A549 (cell line): ENCODE results near the gene FNDC4. TPM values are rescaled to one million over a fixed set of nuclear protein-coding genes. Genes with fewer than 3 reads are reported as not detected.

Experiments
- ATAC-seq, 2 experiments: fragments of 200-7000 bp in 1 of 2; fragments of >200 bp in 1 of 2; cut with Nextera tagmentation in 1 of 2; cut with Tn5 transposase in 1 of 2; 3 replicates each; pipeline versions ENCODE4 v1.8.0 to v1.9.1; 2018 to 2020; ENCODE audit warnings: mild to moderate bottlenecking in 1 of 2, moderate library complexity in 1 of 2
- CTCF ChIA-PET: fragments of 300-600 bp; sonication (Branson Sonifier 250); formaldehyde crosslinking; extraction: SDS; loops from one replicate; lab custom pipeline; 2021; ENCODE audit warnings: antibody characterized with exemption, inconsistent platforms; lab: Yijun Ruan, JAX
- POLR2A ChIA-PET: fragments of 350-600 bp; formaldehyde crosslinking; extraction: SDS; loops from one replicate; lab custom pipeline; 2021; ENCODE audit warnings: antibody characterized with exemption, inconsistent platforms; lab: Yijun Ruan, JAX
- DNase-seq, 2 experiments: peaks; one replicate each; pipeline versions ENCODE4 v3.0.0 to v3.0.0-alpha.2; 2011 to 2016; ENCODE audit warnings: low read depth in 1 of 2, low spot score in 1 of 2
- FAIRE-seq: peaks from 2 replicates; lab custom pipeline; 2011; peaks lifted over from hg19 to GRCh38; lab: Jason Lieb, UNC
- H3K27ac ChIP-seq, 2 experiments: fragments of >200 bp; sonication (Bioruptor Twin); formaldehyde crosslinking; 3 replicates each; pipeline ENCODE4 v1.5.1; 2016 to 2017
- H3K4me1 ChIP-seq: fragments of >200 bp; sonication (Bioruptor Twin); formaldehyde crosslinking; 3 replicates; pipeline ENCODE4 v1.6.1; 2016
- H3K4me2 ChIP-seq: fragments of >200 bp; sonication (Bioruptor Twin); formaldehyde crosslinking; 3 replicates; pipeline ENCODE4 v1.6.1; 2016
- H3K4me3 ChIP-seq: fragments of >200 bp; sonication (Bioruptor Twin); formaldehyde crosslinking; 3 replicates; pipeline ENCODE4 v1.5.1; 2016
- H3K9me3 ChIP-seq: fragments of >200 bp; sonication (Bioruptor Twin); formaldehyde crosslinking; 3 replicates; pipeline ENCODE4 v1.6.1; 2016
- CBX2 ChIP-seq: fragments of 200-600 bp; sonication (generic); IDR thresholded peaks from 2 replicates; pipeline ENCODE4 v1.6.1; 2016; ENCODE audit warnings: low read depth, mild to moderate bottlenecking, borderline replicate concordance
- EP300 ChIP-seq, 2 experiments: fragments of >200 bp; sonication (Bioruptor Twin); formaldehyde crosslinking; IDR thresholded peaks; 2 replicates in 1 of 2; 3 replicates in 1 of 2; pipeline ENCODE4 v1.6.1; 2016 to 2017
- ESRRA ChIP-seq: fragments of 150-350 bp; IDR thresholded peaks from 2 replicates; pipeline ENCODE4 v1.6.1; 2014; ENCODE audit warnings: mild to moderate bottlenecking, low read length, borderline replicate concordance
- FOXS1 ChIP-seq: fragments of 250-450 bp; sonication (Bioruptor Pico); IDR thresholded peaks from 2 replicates; pipeline ENCODE4 v1.5.0; 2020; ENCODE audit warnings: mild to moderate bottlenecking, moderate library complexity
- GATA3 ChIP-seq: IDR thresholded peaks from 2 replicates; pipeline ENCODE4 v1.6.1; 2012; ENCODE audit warnings: borderline replicate concordance
- HOXB5 ChIP-seq: fragments of 250-450 bp; sonication (Bioruptor Pico); IDR thresholded peaks from 2 replicates; pipeline ENCODE4 v1.5.0; 2020; ENCODE audit warnings: mild to moderate bottlenecking, moderate library complexity
- JUN ChIP-seq, 2 experiments: fragments of >200 bp; sonication (Bioruptor Twin); formaldehyde crosslinking; IDR thresholded peaks; 2 replicates in 1 of 2; 3 replicates in 1 of 2; pipeline ENCODE4 v1.6.1; 2016 to 2017
- JUNB ChIP-seq: fragments of >200 bp; sonication (Bioruptor Twin); formaldehyde crosslinking; IDR thresholded peaks from 2 replicates; pipeline ENCODE4 v1.6.1; 2016
- KDM5A ChIP-seq: fragments of 200-600 bp; sonication (generic); IDR thresholded peaks from 2 replicates; pipeline ENCODE4 v1.6.1; 2016; ENCODE audit warnings: antibody characterized with exemption, mild to moderate bottlenecking
- MYC ChIP-seq: IDR thresholded peaks from 2 replicates; pipeline ENCODE4 v1.6.1; 2012; ENCODE audit warnings: mild to moderate bottlenecking, inconsistent platforms, low read length, improper control_type of control experiment, borderline replicate concordance
- NFE2L2 ChIP-seq: fragments of 150-350 bp; conservative IDR thresholded peaks from 2 replicates; pipeline ENCODE4 v1.6.1; 2014; ENCODE audit warnings: low read length
- NPAS2 ChIP-seq: fragments of 250-450 bp; sonication (Bioruptor Pico); IDR thresholded peaks from 2 replicates; pipeline ENCODE4 v1.8.0; 2022; ENCODE audit warnings: mild to moderate bottlenecking, moderate library complexity, borderline replicate concordance
- NR3C1 ChIP-seq: fragments of >200 bp; sonication (Bioruptor Twin); formaldehyde crosslinking; IDR thresholded peaks from 3 replicates; pipeline ENCODE4 v1.6.1; 2017
- PBX3 ChIP-seq: IDR thresholded peaks from 2 replicates; pipeline ENCODE4 v1.6.1; 2012
- PHF8 ChIP-seq: fragments of 200-600 bp; sonication (generic); IDR thresholded peaks from 2 replicates; pipeline ENCODE4 v1.6.1; 2016; ENCODE audit warnings: low read depth, mild to moderate bottlenecking, antibody characterized with exemption, moderate library complexity, borderline replicate concordance
- POLR2AphosphoS2 ChIP-seq: conservative IDR thresholded peaks from 2 replicates; pipeline ENCODE4 v1.6.1; 2012; ENCODE audit warnings: low read length, improper control_type of control experiment, inconsistent platforms
- RAD21 ChIP-seq, 2 experiments: fragments of >200 bp in 1 of 2; sonication (Bioruptor Twin) in 1 of 2; formaldehyde crosslinking in 1 of 2; IDR thresholded peaks in 1 of 2; conservative IDR thresholded peaks in 1 of 2; 2 replicates in 1 of 2; 3 replicates in 1 of 2; pipeline ENCODE4 v1.6.1; 2012 to 2018; ENCODE audit warnings: inconsistent platforms in 1 of 2
- REST ChIP-seq: fragments of 200-600 bp; sonication (generic); IDR thresholded peaks from 2 replicates; pipeline ENCODE4 v1.6.1; 2016; ENCODE audit warnings: antibody characterized with exemption, mild to moderate bottlenecking, moderate library complexity
- SMC3 ChIP-seq: fragments of >200 bp; sonication (Bioruptor Twin); formaldehyde crosslinking; IDR thresholded peaks from 3 replicates; pipeline ENCODE4 v1.6.1; 2018; ENCODE audit warnings: inconsistent platforms
- ZNF302 ChIP-seq: fragments of 250-450 bp; sonication (Bioruptor Pico); IDR thresholded peaks from 2 replicates; pipeline ENCODE4 v1.9.0; 2021; ENCODE audit warnings: inconsistent platforms, mild to moderate bottlenecking, moderate library complexity
- WGBS: methylation state at CpG from one replicate; pipeline ENCODE4 v1.1.6; 2017; ENCODE audit errors: missing lambda C conversion rate; 5-methylcytosine and 5-hydroxymethylcytosine counted together
- polyA plus RNA-seq, 4 experiments: library from polyadenylated mRNA; depleted of rRNA in 3 of 4; stranded (reverse); fragments of >200 nt; fragmentation: RNase III in 1 of 4; extraction: RNeasy Plus Mini Kit Qiagen cat#74134 plus additional on column Dnase treatment in 1 of 4; gene quantifications; 2 replicates in 3 of 4; 3 replicates in 1 of 4; pipeline ENCODE4 v1.2.3, GENCODE V29; 2011 to 2017
- TF ChIP-seq, protein P1 (sequence below): fragments of >200 bp; sonication (Bioruptor Twin); formaldehyde crosslinking; IDR thresholded peaks from 2 replicates; pipeline ENCODE4 v1.6.1; 2016
- TF ChIP-seq, protein P2 (sequence below): fragments of >200 bp; sonication (Bioruptor Twin); formaldehyde crosslinking; IDR thresholded peaks from 3 replicates; pipeline ENCODE4 v1.6.1; 2016

The FNDC4 gene
- polyA plus RNA-seq, 2 of the 4 experiments (the other 2 are of a cell fraction) = 1.5 to 2.3 TPM

- WGBS = 29% methylated on average over 5 of the region's 5 CpGs
- Histone ChIP-seq H3K4me3 (no peak overlapping the region), H3K9me3 (no peaks in the 10 kb centered on the region), H3K4me1 (no peaks in the 10 kb centered on the region), H3K4me2 (no peak overlapping the region), H3K27ac (no peak overlapping the region)
- TF ChIP-seq FOXS1 (CRISPR knock-in tag) (no peak), NPAS2 (CRISPR knock-in tag) (no peak), ESRRA (no peak), HOXB5 (CRISPR knock-in tag) (no peak), EP300 (IDR thresholded peaks at IDR 0.05) (no peak), PHF8 (no peak), MYC (no peak), PBX3 (no peak), CBX2 (no peak), JUN (IDR thresholded peaks at IDR 0.05) (no peak), POLR2AphosphoS2 (no peak), GATA3 (no peak), JUNB (no peak), RAD21 (conservative IDR thresholded peaks at IDR 0.05 in 1 of 2, IDR thresholded peaks at IDR 0.05 in 1 of 2) (no peak), NR3C1 (no peak), REST (no peak), ZNF302 (no peak)
- TF ChIP-seq, protein P1, sequence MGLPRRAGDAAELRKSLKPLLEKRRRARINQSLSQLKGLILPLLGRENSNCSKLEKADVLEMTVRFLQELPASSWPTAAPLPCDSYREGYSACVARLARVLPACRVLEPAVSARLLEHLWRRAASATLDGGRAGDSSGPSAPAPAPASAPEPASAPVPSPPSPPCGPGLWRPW = no peak
- TF ChIP-seq, protein P2, sequence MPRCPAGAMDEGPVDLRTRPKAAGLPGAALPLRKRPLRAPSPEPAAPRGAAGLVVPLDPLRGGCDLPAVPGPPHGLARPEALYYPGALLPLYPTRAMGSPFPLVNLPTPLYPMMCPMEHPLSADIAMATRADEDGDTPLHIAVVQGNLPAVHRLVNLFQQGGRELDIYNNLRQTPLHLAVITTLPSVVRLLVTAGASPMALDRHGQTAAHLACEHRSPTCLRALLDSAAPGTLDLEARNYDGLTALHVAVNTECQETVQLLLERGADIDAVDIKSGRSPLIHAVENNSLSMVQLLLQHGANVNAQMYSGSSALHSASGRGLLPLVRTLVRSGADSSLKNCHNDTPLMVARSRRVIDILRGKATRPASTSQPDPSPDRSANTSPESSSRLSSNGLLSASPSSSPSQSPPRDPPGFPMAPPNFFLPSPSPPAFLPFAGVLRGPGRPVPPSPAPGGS = no peak
- ATAC-seq (no peak), FAIRE-seq (no peak), DNase-seq (no peak)
- ChIA-PET CTCF (interaction anchor here (0.6 kb wide), 1 partner anchor 22 kb away, joined by 3 read pairs; no protein-coding TSS in a partner anchor), POLR2A (no interaction called here)
Measured at GRCh38 chr2:27518113-27518781, 23.2 kb upstream of the FNDC4 start.

GRCh38 chr2:27509326-27509725, 14.3 kb upstream of the FNDC4 start:
- no peak for TF ChIP-seq GATA3
- no peak for TF ChIP-seq SMC3
- peak; percentile 56; the same call in 1 of the 2 replicates for TF ChIP-seq NFE2L2
- TF ChIP-seq KDM5A = no peak
- ATAC-seq (peak in 1 of 2 experiments; percentile 25; a peak in 1 of 6 replicates), FAIRE-seq (no peak), DNase-seq (no peak)
- no peak overlapping the region for H3K27ac ChIP-seq
- no peaks in the 10 kb centered on the region for H3K9me3 ChIP-seq
- POLR2A ChIA-PET = interaction anchor here (0.6 kb wide), 1 partner anchor 18 kb away, joined by 4 read pairs; no protein-coding TSS in a partner anchor
- no peak overlapping the region for H3K4me3 ChIP-seq
- CTCF ChIA-PET = no interaction called here
- no peak overlapping the region for H3K4me2 ChIP-seq
- WGBS = 55% methylated on average over 6 of the region's 6 CpGs
- H3K4me1 ChIP-seq = no peaks in the 10 kb centered on the region
